BLaER1 treated with 17β-estradiol and CSF1 and Interleukin-3, amounts not matched to agents 10 nM and 100 nM (cell line): ENCODE results near the gene EBNA1BP2.
"Not testable (repeated sequence)": the region's sequence is repeated elsewhere in the genome, so short reads cannot be mapped to it uniquely, and the experiment has no call there.

Experiments
- H3K27ac ChIP-seq, 11 experiments: shearing (Covaris generic); formaldehyde crosslinking; 2 replicates each; pipeline ENCODE4 v1.8.1; 2022
- H3K27me3 ChIP-seq, 11 experiments: shearing (Covaris generic); formaldehyde crosslinking; 2 replicates each; pipeline ENCODE4 v1.8.1; 2022
- H3K36me3 ChIP-seq, 11 experiments: shearing (Covaris generic); formaldehyde crosslinking; 2 replicates each; pipeline ENCODE4 v1.8.1; 2022
- H3K4me1 ChIP-seq, 10 experiments: shearing (Covaris generic); formaldehyde crosslinking; 2 replicates each; pipeline ENCODE4 v1.8.1; 2022
- H3K4me2 ChIP-seq, 11 experiments: shearing (Covaris generic); formaldehyde crosslinking; 2 replicates each; pipeline ENCODE4 v1.8.1; 2022
- H3K4me3 ChIP-seq, 10 experiments: shearing (Covaris generic); formaldehyde crosslinking; 2 replicates each; pipeline ENCODE4 v1.8.1; 2022
- H3K9ac ChIP-seq, 11 experiments: shearing (Covaris generic); formaldehyde crosslinking; 2 replicates each; pipeline ENCODE4 v1.8.1; 2022
- H3K9me3 ChIP-seq, 11 experiments: shearing (Covaris generic); formaldehyde crosslinking; replicated peaks in 1 of 11; 2 replicates each; pipeline ENCODE4 v1.8.1; 2022
- H4K20me1 ChIP-seq, 11 experiments: shearing (Covaris generic); formaldehyde crosslinking; 2 replicates each; pipeline ENCODE4 v1.8.1; 2022
- Cebpa-rat ChIP-seq, 11 experiments: shearing (Covaris generic); IDR thresholded peaks; 2 replicates each; pipeline ENCODE4 v1.8.1; 2022

EBNA1BP2 gene

DNA sequence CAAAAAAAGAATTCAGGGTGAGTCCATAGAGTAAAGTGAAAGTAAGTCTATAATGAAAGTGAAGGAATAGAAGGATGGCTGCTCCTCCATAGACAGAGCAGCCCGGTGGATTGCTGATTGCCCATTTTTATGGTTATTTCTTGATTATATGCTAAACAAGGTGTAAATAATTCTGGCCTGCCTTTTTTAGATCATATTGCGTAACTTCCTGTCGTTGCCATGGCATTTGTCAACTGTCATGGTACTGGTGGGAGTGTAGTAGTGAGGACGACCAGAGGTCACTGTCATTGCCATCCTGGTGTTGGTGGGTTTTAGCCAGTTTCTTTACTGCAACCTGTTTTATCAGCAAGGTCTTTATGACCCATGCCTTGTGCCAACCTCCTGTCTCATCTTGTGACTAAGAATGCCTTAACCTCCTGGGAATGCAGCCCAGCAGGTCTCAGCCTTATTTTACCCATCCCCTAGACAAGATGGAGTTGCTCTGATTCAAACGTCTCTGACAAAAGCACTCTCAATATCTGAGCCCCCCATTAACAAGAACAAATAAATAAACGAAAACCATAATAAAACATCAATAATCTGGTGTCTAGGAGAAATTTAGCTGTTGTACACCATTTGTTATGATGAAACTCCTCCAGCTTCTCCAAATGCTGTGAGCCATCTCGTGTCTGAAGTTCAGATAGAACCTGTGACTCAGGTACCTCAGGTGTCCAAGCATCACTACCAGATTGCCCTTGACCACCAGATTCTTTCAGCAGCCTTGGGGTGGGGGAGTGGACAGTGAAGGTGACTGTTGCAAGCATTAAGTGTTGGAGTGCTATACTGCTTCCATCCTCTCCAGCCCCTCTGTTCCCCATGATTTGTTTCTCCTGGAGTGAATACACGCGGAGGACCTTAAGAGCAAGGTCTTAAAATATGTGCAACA is 36.0 kb downstream of the EBNA1BP2 start:
- Histone ChIP-seq H3K9me3 (peaks cover 0 to 16% (median 5%) of the 10 kb centered on the region in 11 experiments; a peak in 9 of 22 replicates), H3K4me3 (no peak overlapping the region), H3K9ac (no peak overlapping the region), H3K4me2 (peak overlapping the region in 1 of 11 experiments; percentile 27; a peak in 2 of 22 replicates), H3K4me1 (peaks cover 0 to 4% (median 0%) of the 10 kb centered on the region in 10 experiments; a peak in 2 of 20 replicates), H3K27ac (no peak overlapping the region), H3K27me3 (no peaks in the 10 kb centered on the region), H3K36me3 (no peaks in the 10 kb centered on the region), H4K20me1 (no peaks in the 10 kb centered on the region)
- peak in 10 of 11 experiments; percentile 27 to 92 (median 68); a peak in 13 of 22 replicates for TF ChIP-seq Cebpa-rat (IDR thresholded peaks at IDR 0.05)

DNA sequence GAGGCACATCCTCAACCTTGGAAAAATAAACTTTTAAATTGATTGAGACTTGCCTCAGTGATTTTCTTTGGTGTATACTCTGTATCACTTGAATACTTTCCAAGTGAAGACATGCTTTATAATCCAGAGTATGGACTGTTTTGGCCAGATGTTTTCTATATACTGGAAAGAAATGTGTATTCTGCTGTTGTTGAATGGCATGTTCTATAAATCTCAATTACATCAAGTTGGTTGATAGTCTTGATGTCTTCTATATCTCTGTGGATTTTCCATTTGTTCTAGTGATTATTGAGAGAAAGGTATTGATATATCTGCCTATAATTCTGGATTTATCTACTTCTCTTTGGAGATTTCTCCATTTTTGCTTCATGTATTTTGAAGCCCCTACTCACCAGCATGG is 37.5 kb downstream of the EBNA1BP2 start:
- no peak overlapping the region for H3K4me2 ChIP-seq
- H3K9me3 ChIP-seq = peaks cover 0 to 6% (median 3%) of the 10 kb centered on the region in 11 experiments; a peak in 7 of 22 replicates
- H3K36me3 ChIP-seq = no peaks in the 10 kb centered on the region
- no peaks in the 10 kb centered on the region for H4K20me1 ChIP-seq
- H3K9ac ChIP-seq = no peak overlapping the region
- no peak overlapping the region for H3K4me3 ChIP-seq
- no peaks in the 10 kb centered on the region for H3K27me3 ChIP-seq
- H3K27ac ChIP-seq = no peak overlapping the region
- no peak for TF ChIP-seq Cebpa-rat (IDR thresholded peaks at IDR 0.05)
- peaks cover 0 to 4% (median 0%) of the 10 kb centered on the region in 10 experiments; a peak in 2 of 20 replicates for H3K4me1 ChIP-seq

DNA sequence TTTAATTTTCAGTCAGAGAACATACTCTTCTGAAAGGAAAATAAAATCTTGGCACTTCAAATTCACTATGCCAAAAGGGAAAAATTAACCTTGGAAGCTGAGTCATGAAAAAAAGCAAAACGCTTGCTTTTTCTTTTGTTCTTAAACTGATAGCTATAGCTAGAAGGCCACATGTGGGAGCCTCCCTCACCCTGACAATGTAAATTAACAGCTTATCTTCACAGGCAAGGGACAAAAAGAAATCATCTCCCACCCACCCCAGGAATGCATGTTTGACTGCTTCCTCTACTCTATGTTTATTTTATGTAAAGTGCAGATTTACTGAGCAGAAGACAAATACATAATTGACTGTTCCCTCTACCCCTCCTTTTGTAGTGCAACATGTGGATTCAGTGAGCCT is 38.0 kb downstream of the EBNA1BP2 start:
- Histone ChIP-seq H3K4me3 (no peak overlapping the region), H3K9ac (no peak overlapping the region), H4K20me1 (no peaks in the 10 kb centered on the region), H3K4me1 (peaks cover 0 to 4% (median 0%) of the 10 kb centered on the region in 10 experiments; a peak in 2 of 20 replicates), H3K36me3 (no peaks in the 10 kb centered on the region), H3K27me3 (no peaks in the 10 kb centered on the region), H3K27ac (no peak overlapping the region), H3K4me2 (no peak overlapping the region), H3K9me3 (peaks cover 0 to 5% (median 0%) of the 10 kb centered on the region in 11 experiments; a peak in 2 of 22 replicates)
- TF ChIP-seq Cebpa-rat (IDR thresholded peaks at IDR 0.05) = no peak

DNA sequence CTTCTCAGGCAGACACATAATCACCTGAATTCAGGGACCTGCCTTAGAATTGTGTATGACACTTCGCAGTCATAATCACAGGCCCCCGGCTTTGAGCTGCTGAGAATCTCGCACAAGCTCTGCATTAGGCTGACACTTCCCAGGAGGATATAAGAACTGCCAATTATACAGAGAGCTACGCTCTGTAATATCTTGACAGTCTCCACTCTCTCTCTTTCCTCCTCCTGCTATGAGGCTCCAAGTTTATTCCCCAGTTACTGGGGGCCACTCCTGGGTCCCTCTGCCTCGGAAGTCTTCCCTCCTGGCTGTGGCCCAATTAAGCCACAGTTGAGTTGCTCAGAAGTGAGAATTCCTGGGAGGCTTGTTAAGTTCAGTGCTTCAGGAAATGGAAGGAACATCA is 42.7 kb downstream of the EBNA1BP2 start:
- no peak overlapping the region for H3K4me2 ChIP-seq

DNA sequence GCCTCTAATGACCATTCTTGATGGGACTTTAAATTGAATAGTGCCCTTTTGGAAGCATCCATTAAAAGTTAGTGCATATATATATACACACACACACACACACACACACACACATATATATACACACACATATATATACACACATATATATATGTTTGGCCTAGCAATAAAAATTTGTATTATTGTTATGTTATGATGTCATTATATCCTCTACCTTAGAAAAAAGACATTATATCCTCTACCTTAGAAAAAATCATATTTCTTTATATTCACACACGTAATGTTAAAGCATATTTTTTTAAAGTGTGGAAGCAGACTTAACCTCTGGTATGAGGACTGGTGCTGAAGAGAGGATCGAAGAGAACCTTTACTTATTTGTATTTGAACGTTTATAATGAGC is 43.3 kb downstream of the EBNA1BP2 start:
- Histone ChIP-seq H3K4me2 (no peak overlapping the region), H3K27me3 (no peaks in the 10 kb centered on the region), H3K36me3 (no peaks in the 10 kb centered on the region), H3K4me1 (no peaks in the 10 kb centered on the region), H3K27ac (no peak overlapping the region), H3K9me3 (peaks cover 0 to 7% (median 0%) of the 10 kb centered on the region in 11 experiments; a peak in 1 of 22 replicates), H4K20me1 (no peaks in the 10 kb centered on the region), H3K9ac (no peak overlapping the region), H3K4me3 (no peak overlapping the region)
- no peak for TF ChIP-seq Cebpa-rat (IDR thresholded peaks at IDR 0.05)

More for the DNA sequence above, 42.7 kb downstream of the EBNA1BP2 start:
- Histone ChIP-seq H3K27ac (no peak overlapping the region), H3K9ac (no peak overlapping the region), H4K20me1 (no peaks in the 10 kb centered on the region), H3K27me3 (no peaks in the 10 kb centered on the region), H3K36me3 (no peaks in the 10 kb centered on the region), H3K9me3 (peaks cover 0 to 7% (median 0%) of the 10 kb centered on the region in 11 experiments; a peak in 1 of 22 replicates), H3K4me3 (no peak overlapping the region), H3K4me1 (no peaks in the 10 kb centered on the region)
- no peak for TF ChIP-seq Cebpa-rat (IDR thresholded peaks at IDR 0.05)

DNA sequence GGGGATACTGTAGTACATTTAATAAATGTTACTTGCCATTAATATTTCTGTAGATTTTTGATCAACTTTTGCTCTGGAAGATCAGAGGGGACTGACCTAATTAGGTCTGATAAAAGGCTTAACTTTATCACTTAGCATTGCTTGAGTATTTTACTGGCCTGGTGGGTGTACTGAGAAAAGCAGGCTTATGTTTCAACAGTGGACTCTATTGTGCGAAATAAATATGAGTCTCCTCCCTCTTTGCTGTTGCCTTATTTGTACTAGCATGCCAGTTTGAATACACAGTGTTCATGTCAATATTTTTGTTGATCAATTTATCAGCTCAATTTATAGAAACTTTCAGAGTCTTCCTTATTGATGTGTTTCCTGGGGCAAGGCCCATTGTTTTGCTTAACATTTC is 49.1 kb downstream of the EBNA1BP2 start:
- H3K4me1 ChIP-seq = no peaks in the 10 kb centered on the region
- no peak overlapping the region for H3K27ac ChIP-seq
- H3K27me3 ChIP-seq = no peaks in the 10 kb centered on the region
- no peak overlapping the region for H3K4me3 ChIP-seq
- H3K9me3 ChIP-seq = peaks cover 0 to 7% (median 0%) of the 10 kb centered on the region in 11 experiments; a peak in 1 of 22 replicates
- no peak overlapping the region for H3K4me2 ChIP-seq
- H3K9ac ChIP-seq = no peak overlapping the region
- no peak for TF ChIP-seq Cebpa-rat (IDR thresholded peaks at IDR 0.05)
- no peaks in the 10 kb centered on the region for H4K20me1 ChIP-seq
- no peaks in the 10 kb centered on the region for H3K36me3 ChIP-seq

DNA sequence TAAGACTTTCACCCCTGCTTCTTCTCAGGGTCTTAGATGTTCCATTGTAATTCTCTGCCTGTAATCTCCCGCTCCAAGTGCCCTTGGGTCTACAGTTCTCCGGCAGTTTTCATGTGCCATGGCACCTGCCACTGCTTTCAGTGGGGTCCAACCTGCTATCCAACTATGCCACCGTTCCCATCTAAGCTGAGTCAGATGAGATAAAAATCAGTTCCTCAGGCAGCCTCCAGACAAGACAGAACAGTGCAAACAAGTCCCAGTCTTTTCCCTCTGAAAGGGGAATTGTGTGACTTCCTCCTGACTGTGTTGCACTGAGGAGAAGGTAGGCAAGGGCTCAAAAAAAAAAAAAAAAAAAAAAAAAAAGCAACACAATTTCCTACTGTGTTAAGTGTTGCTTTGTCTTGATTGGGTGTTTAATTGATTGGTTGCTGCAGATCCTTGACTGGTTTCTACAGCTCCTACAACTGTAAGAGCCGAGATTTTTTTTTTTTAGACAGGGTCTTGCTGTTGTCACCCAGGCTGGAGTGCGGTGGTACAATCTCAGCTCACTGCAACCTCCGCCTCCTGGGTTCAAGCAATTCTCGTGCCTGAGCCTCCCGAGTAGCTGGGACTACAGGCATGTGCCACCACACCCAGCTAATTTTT is 50.7 kb downstream of the EBNA1BP2 start:
- Histone ChIP-seq H3K36me3 (no peaks in the 10 kb centered on the region), H3K9ac (no peak overlapping the region), H3K27me3 (no peaks in the 10 kb centered on the region), H3K4me1 (no peaks in the 10 kb centered on the region), H3K4me2 (no peak overlapping the region), H3K27ac (no peak overlapping the region), H3K9me3 (no peaks in the 10 kb centered on the region), H3K4me3 (no peak overlapping the region), H4K20me1 (no peaks in the 10 kb centered on the region)
- no peak for TF ChIP-seq Cebpa-rat (IDR thresholded peaks at IDR 0.05)

DNA sequence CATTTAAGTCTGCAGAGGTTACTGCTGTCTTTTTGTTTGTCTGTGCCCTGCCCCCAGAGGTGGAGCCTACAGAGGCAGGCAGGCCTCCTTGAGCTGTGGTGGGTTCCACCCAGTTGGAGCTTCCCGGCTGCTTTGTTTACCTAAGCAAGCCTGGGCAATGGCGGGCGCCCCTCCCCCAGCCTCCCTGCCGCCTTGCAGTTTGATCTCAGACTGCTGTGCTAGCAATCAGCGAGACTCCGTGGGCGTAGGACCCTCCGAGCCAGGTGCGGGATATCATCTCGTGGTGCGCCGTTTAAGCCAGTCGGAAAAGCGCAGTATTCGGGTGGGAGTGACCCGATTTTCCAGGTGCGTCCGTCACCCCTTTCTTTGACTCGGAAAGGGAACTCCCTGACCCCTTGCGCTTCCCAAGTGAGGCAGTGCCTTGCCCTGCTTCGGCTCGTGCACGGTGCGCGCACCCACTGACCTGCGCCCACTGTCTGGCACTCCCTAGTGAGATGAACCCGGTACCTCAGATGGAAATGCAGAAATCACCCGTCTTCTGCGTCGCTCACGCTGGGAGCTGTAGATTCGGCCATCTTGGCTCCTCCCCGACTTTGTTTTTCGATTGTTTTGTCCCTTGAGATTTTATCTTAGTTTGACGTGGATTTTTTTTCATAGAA is 52.0 kb downstream of the EBNA1BP2 start:
- not testable (repeated sequence) for H3K9ac ChIP-seq, H3K4me2 ChIP-seq, H3K4me1 ChIP-seq, H3K4me3 ChIP-seq, H3K36me3 ChIP-seq, H3K27me3 ChIP-seq, H3K27ac ChIP-seq, H3K9me3 ChIP-seq, H4K20me1 ChIP-seq
